HEK293 (cell line): ENCODE measurements around the gene ENAM.
A peak's percentile ranks its signal among the peaks of the same experiment; 100 is the strongest.

Experiments
- CTCF ChIA-PET: fragments of 350-600 bp; formaldehyde crosslinking; extraction: SDS; loops from one replicate; lab custom pipeline; 2021; ENCODE audit warnings: antibody characterized with exemption; lab: Yijun Ruan, JAX
- POLR2A ChIA-PET: fragments of 300-600 bp; formaldehyde crosslinking; extraction: SDS; loops from one replicate; lab custom pipeline; 2020; ENCODE audit warnings: antibody characterized with exemption, inconsistent platforms; lab: Yijun Ruan, JAX
- H3K27ac ChIP-seq: fragments of 200-500 bp; sonication (Bioruptor generic); 2 replicates; pipeline ENCODE4 v1.5.1; 2014; ENCODE audit warnings: low read depth, low read length, control low read depth, inconsistent platforms; ENCODE audit errors: extremely low read depth
- H3K36me3 ChIP-seq, 2 experiments: fragments of 200-500 bp in 1 of 2; sonication (Bioruptor generic) in 1 of 2; 1 replicate in 1 of 2; 2 replicates in 1 of 2; pipeline ENCODE4 v1.5.1; 2014 to 2017; ENCODE audit warnings: inconsistent platforms in 2 of 2, low read length in 2 of 2; ENCODE audit not compliant: control insufficient read depth in 2 of 2, insufficient read depth in 1 of 2
- H3K4me1 ChIP-seq: fragments of 200-500 bp; sonication (Bioruptor generic); 2 replicates; pipeline ENCODE4 v1.5.1; 2014; ENCODE audit warnings: mild to moderate bottlenecking, low read length, inconsistent platforms; ENCODE audit not compliant: control insufficient read depth, insufficient read depth
- H3K4me3 ChIP-seq: 2 replicates; pipeline ENCODE4 v1.5.1; 2011; ENCODE audit warnings: low read depth, mild to moderate bottlenecking, control low read depth, low read length, moderate library complexity
- H3K9me3 ChIP-seq: fragments of 200-500 bp; sonication (Bioruptor generic); 2 replicates; pipeline ENCODE4 v1.5.1; 2014; ENCODE audit warnings: low read depth, low read length, inconsistent platforms; ENCODE audit not compliant: control insufficient read depth, insufficient read depth
- EGR2 ChIP-seq: fragments of 450-650 bp; formaldehyde crosslinking; IDR thresholded peaks from 2 replicates; pipeline ENCODE4 v1.5.1; 2016; ENCODE audit warnings: low read depth, missing biosample characterization, missing genetic modification characterization
- GLI4 ChIP-seq: fragments of 450-650 bp; formaldehyde crosslinking; IDR thresholded peaks from 2 replicates; pipeline ENCODE4 v1.5.1; 2016; ENCODE audit warnings: missing biosample characterization, missing genetic modification characterization
- INSM2 ChIP-seq: fragments of 450-650 bp; formaldehyde crosslinking; IDR thresholded peaks from 2 replicates; pipeline ENCODE4 v1.5.1; 2016; ENCODE audit warnings: missing biosample characterization, missing genetic modification characterization
- SALL2 ChIP-seq: fragments of 450-650 bp; formaldehyde crosslinking; IDR thresholded peaks from 2 replicates; pipeline ENCODE4 v1.5.0; 2017; ENCODE audit warnings: missing biosample characterization, mild to moderate bottlenecking, missing genetic modification characterization, borderline replicate concordance
- SCRT2 ChIP-seq: fragments of 450-650 bp; formaldehyde crosslinking; IDR thresholded peaks from 2 replicates; pipeline ENCODE4 v1.5.1; 2016; ENCODE audit warnings: missing biosample characterization, missing genetic modification characterization
- ZBTB20 ChIP-seq: fragments of 450-650 bp; formaldehyde crosslinking; IDR thresholded peaks from 2 replicates; pipeline ENCODE4 v1.5.1; 2016; ENCODE audit warnings: missing biosample characterization, missing genetic modification characterization
- ZBTB21 ChIP-seq: fragments of 450-650 bp; formaldehyde crosslinking; IDR thresholded peaks from 2 replicates; pipeline ENCODE4 v1.5.1; 2017; ENCODE audit warnings: missing biosample characterization, missing genetic modification characterization
- ZNF140 ChIP-seq: fragments of 450-650 bp; formaldehyde crosslinking; IDR thresholded peaks from 2 replicates; pipeline ENCODE4 v1.5.1; 2016; ENCODE audit warnings: missing biosample characterization, missing genetic modification characterization
- ZNF155 ChIP-seq: fragments of 450-650 bp; formaldehyde crosslinking; IDR thresholded peaks from 2 replicates; pipeline ENCODE4 v1.5.1; 2016; ENCODE audit warnings: missing biosample characterization, missing genetic modification characterization
- ZNF174 ChIP-seq: fragments of 450-650 bp; formaldehyde crosslinking; IDR thresholded peaks from 2 replicates; pipeline ENCODE4 v1.5.0; 2017; ENCODE audit warnings: missing biosample characterization, mild to moderate bottlenecking, missing genetic modification characterization
- ZNF202 ChIP-seq: fragments of 450-650 bp; formaldehyde crosslinking; IDR thresholded peaks from 2 replicates; pipeline ENCODE4 v1.5.1; 2016; ENCODE audit warnings: missing biosample characterization, missing genetic modification characterization, borderline replicate concordance
- ZNF248 ChIP-seq: fragments of 450-650 bp; formaldehyde crosslinking; IDR thresholded peaks from 2 replicates; pipeline ENCODE4 v1.5.1; 2017; ENCODE audit warnings: missing biosample characterization, missing genetic modification characterization
- ZNF488 ChIP-seq: fragments of 450-650 bp; formaldehyde crosslinking; IDR thresholded peaks from 2 replicates; pipeline ENCODE4 v1.5.1; 2016; ENCODE audit warnings: missing biosample characterization, missing genetic modification characterization
- ZNF530 ChIP-seq: fragments of 450-650 bp; formaldehyde crosslinking; IDR thresholded peaks from 2 replicates; pipeline ENCODE4 v1.5.1; 2016; ENCODE audit warnings: low read depth, missing biosample characterization, missing genetic modification characterization
- ZNF629 ChIP-seq: fragments of 450-650 bp; formaldehyde crosslinking; IDR thresholded peaks from 2 replicates; pipeline ENCODE4 v1.5.1; 2017; ENCODE audit warnings: missing biosample characterization, missing genetic modification characterization
- ZNF654 ChIP-seq: fragments of 450-650 bp; formaldehyde crosslinking; IDR thresholded peaks from 2 replicates; pipeline ENCODE4 v1.5.1; 2016; ENCODE audit warnings: low read depth, missing biosample characterization, missing genetic modification characterization
- ZNF660 ChIP-seq: fragments of 450-650 bp; IDR thresholded peaks from 2 replicates; pipeline ENCODE4 v1.5.1; 2018; ENCODE audit warnings: missing biosample characterization, mild to moderate bottlenecking, missing genetic modification characterization
- TF ChIP-seq, protein P1 (sequence below): fragments of 450-650 bp; formaldehyde crosslinking; conservative IDR thresholded peaks from 2 replicates; pipeline ENCODE4 v1.5.1; 2016; ENCODE audit warnings: low read depth, missing biosample characterization, missing genetic modification characterization
- TF ChIP-seq, protein P2 (sequence below): fragments of 450-650 bp; formaldehyde crosslinking; IDR thresholded peaks from 2 replicates; pipeline ENCODE4 v1.5.1; 2016; ENCODE audit warnings: missing biosample characterization, missing genetic modification characterization, low read depth
- TF ChIP-seq, protein P3 (sequence below): fragments of 450-650 bp; formaldehyde crosslinking; IDR thresholded peaks from 2 replicates; pipeline ENCODE4 v1.5.1; 2017; ENCODE audit warnings: missing biosample characterization, mild to moderate bottlenecking, missing genetic modification characterization, moderate library complexity

Gene ENAM

DNA sequence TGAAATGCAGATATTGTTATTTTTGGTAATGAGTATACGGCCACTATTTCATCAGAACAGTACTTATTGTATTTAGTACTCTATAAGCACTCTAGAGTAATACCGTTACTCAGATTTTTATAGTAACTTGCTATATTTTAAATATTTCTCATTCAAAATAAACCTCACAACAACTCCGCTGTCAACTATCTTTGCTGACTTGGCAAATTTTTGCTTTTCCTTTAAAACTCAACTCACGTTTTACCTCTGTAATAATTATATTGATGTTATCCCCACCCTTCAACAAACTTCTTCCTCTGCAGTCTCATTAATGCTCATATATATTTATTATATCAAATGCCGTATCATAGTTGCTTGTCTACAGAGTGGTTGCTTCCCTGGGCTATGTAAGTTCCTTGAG lies 28.8 kb downstream of the ENAM start (continued):
- TF ChIP-seq, protein P1, sequence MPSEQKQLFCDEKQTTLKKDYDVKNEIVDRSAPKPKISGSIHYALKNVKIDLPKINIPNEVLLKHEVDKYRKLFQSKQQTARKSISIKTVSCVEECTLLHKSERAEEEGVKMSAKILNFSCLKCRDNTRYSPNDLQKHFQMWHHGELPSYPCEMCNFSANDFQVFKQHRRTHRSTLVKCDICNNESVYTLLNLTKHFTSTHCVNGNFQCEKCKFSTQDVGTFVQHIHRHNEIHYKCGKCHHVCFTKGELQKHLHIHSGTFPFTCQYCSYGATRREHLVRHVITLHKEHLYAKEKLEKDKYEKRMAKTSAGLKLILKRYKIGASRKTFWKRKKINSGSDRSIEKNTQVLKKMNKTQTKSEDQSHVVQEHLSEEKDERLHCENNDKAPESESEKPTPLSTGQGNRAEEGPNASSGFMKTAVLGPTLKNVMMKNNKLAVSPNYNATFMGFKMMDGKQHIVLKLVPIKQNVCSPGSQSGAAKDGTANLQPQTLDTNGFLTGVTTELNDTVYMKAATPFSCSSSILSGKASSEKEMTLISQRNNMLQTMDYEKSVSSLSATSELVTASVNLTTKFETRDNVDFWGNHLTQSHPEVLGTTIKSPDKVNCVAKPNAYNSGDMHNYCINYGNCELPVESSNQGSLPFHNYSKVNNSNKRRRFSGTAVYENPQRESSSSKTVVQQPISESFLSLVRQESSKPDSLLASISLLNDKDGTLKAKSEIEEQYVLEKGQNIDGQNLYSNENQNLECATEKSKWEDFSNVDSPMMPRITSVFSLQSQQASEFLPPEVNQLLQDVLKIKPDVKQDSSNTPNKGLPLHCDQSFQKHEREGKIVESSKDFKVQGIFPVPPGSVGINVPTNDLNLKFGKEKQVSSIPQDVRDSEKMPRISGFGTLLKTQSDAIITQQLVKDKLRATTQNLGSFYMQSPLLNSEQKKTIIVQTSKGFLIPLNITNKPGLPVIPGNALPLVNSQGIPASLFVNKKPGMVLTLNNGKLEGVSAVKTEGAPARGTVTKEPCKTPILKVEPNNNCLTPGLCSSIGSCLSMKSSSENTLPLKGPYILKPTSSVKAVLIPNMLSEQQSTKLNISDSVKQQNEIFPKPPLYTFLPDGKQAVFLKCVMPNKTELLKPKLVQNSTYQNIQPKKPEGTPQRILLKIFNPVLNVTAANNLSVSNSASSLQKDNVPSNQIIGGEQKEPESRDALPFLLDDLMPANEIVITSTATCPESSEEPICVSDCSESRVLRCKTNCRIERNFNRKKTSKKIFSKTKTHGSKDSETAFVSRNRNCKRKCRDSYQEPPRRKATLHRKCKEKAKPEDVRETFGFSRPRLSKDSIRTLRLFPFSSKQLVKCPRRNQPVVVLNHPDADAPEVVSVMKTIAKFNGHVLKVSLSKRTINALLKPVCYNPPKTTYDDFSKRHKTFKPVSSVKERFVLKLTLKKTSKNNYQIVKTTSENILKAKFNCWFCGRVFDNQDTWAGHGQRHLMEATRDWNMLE (tag by site-specific recombination), result no peak
- TF ChIP-seq ZNF530 (tag by site-specific recombination), result no peak
- TF ChIP-seq GLI4 (tag by site-specific recombination), result no peak
- no peak for TF ChIP-seq ZNF248 (tag by site-specific recombination)
- TF ChIP-seq, all 188 proteins: peak for 0

DNA sequence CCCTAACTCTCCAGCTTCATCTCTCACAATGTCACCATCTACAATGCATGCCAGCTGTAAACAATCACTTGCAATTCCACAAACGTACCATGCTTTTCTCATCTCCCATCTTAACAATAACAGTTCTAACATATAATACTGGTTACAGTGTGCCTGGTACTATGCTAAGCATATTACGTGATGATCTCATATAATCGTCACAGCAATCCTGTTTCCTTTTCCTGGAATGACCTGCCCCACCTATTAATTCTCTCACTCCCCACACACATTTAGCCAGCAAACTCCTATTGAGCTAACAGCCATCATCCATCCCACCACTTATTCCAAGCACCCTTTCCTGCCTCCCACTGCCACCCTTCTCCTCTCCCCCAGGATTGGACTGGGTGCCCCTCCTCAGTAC lies 29.9 kb downstream of the ENAM start:
- TF ChIP-seq EGR2 (tag by site-specific recombination) (peak; percentile 40; the same call in 1 of the 2 replicates), INSM2 (tag by site-specific recombination) (no peak), ZNF629 (0 out of 2 replicates have a peak, but pooled peaks have one; percentile 15), ZBTB20 (0 out of 2 replicates have a peak, but pooled peaks have one; percentile 16), ZNF202 (tag by site-specific recombination) (no peak), ZBTB21 (peak; percentile 52; the same call in 1 of the 2 replicates)
- TF ChIP-seq, protein P2, sequence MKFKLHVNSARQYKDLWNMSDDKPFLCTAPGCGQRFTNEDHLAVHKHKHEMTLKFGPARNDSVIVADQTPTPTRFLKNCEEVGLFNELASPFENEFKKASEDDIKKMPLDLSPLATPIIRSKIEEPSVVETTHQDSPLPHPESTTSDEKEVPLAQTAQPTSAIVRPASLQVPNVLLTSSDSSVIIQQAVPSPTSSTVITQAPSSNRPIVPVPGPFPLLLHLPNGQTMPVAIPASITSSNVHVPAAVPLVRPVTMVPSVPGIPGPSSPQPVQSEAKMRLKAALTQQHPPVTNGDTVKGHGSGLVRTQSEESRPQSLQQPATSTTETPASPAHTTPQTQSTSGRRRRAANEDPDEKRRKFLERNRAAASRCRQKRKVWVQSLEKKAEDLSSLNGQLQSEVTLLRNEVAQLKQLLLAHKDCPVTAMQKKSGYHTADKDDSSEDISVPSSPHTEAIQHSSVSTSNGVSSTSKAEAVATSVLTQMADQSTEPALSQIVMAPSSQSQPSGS (tag by site-specific recombination), result 0 out of 2 replicates have a peak, but pooled peaks have one; percentile 6
- Histone ChIP-seq H3K36me3 (no peaks in the 10 kb centered on the region), H3K9me3 (no peaks in the 10 kb centered on the region), H3K27ac (no peak overlapping the region), H3K4me3 (no peak overlapping the region), H3K4me1 (no peaks in the 10 kb centered on the region)
- ChIA-PET POLR2A (no interaction called here), CTCF (interaction anchor here (0.6 kb wide), 1 partner anchor 144 kb away, joined by 3 read pairs; no protein-coding TSS in a partner anchor)

DNA sequence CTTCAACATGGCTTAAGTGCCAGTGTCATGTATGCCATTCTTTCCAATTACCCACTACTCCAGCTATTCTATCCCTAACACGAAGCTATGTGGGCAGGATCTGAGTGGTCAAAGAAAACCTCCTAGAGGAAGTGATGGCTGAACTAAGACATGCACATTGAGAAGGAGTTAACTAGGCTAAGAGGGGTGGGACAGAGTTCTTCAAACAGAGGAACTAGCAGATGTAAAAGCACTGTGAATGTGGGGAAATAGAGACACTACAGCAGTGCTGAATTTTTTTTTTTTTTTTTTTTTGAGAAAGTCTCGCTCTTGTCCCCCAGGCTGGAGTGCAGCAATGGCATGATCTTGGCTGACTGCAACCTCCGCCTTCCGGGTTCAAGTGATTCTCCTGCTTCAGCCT lies 31.6 kb downstream of the ENAM start:
- Histone ChIP-seq H3K4me1 (no peaks in the 10 kb centered on the region), H3K4me3 (no peak overlapping the region), H3K9me3 (no peaks in the 10 kb centered on the region), H3K27ac (no peak overlapping the region), H3K36me3 (no peaks in the 10 kb centered on the region)
- POLR2A ChIA-PET, result no interaction called here
- CTCF ChIA-PET, result interaction anchor here (0.7 kb wide), 1 partner anchor 65 kb away, joined by 3 read pairs; no protein-coding TSS in a partner anchor
- TF ChIP-seq ZNF654 (tag by site-specific recombination) (no peak), SCRT2 (tag by site-specific recombination) (no peak), ZNF140 (no peak), ZNF488 (tag by site-specific recombination) (no peak), SALL2 (tag by site-specific recombination) (no peak), ZNF155 (tag by site-specific recombination) (no peak), ZNF660 (tag by site-specific recombination) (no peak), ZNF174 (tag by site-specific recombination) (no peak)
- TF ChIP-seq, protein P3, sequence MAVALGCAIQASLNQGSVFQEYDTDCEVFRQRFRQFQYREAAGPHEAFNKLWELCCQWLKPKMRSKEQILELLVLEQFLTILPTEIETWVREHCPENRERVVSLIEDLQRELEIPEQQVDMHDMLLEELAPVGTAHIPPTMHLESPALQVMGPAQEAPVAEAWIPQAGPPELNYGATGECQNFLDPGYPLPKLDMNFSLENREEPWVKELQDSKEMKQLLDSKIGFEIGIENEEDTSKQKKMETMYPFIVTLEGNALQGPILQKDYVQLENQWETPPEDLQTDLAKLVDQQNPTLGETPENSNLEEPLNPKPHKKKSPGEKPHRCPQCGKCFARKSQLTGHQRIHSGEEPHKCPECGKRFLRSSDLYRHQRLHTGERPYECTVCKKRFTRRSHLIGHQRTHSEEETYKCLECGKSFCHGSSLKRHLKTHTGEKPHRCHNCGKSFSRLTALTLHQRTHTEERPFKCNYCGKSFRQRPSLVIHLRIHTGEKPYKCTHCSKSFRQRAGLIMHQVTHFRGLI (tag by site-specific recombination), result no peak
